ENCODE results near the gene ABCC11.

Gene ABCC11

DNA sequence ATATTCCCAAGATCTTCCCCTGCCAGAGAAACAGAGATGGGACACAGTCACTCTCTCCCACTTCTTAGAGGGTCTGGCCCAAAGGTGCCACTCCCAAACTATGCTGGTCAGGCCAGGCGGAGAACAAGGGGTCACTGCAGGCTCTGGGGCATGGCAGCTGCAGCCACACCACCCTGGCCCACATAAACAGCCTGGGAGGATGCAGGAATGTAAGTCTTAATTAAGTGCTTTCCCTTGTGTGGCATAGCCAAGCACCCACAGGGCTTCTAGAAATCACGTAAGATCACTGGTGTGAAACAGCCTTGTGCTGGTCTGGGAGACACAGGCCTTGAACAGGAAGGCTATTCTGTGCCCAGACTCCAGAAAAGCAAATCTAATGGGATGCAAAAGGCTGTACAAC, 123.1 kb downstream of the ABCC11 start:
- DNase-seq: no peak

DNA sequence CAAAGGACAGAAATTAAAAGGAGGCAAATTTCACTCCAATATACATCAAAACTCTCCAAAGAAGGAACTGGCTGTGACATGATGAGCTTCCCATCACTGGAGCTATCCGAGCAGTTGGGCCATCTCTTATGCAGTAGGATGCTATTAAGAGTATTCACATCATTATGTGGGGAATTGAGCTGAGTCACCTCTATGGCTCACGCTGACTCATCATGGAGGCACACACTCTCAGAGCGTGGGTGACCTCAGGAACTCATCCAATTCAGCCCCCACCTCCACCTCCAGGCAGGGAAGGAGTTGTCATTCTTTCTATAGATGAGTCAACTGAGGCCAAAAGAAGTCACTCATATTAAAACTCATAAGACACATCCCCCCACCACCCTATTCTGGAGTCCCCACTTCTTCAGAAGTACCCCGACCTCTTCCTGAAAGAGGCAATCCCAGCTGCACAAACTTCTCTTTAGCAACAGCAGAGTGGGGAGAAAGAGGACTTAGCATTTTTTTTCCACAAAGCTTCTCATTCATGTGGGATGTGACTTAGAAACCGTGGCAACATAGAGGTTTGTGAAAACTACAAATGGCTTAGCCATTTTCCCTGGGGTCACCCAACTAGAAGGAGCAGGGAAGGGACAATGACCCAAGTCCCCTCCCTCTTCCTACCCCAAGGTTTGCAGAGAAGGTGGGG, 124.1 kb downstream of the ABCC11 start:
- no peak for DNase-seq

DNA sequence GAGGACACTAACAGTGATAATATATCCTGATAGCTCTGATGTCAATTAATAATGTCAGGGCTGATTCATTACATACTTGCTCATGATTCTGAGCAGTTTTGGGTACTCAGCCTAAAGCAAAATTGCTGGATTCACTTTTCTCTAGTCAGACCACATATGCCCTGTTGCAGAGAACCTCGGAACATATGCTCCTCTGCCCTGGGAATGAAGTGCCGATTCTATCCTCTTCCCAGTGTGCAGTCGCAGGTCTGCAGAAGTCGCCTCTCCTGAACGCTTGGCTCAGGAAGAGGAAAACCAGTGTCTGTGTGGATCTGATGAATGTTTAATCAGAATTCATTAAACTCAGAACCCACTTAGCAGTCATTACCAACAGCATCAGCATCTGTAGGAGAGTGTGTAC, 126.1 kb downstream of the ABCC11 start:
- no peak for DNase-seq

GRCh38 chr16:48118841-48119240, 128.5 kb downstream of the ABCC11 start:
- DNase-seq: no peak

- peak; percentile 18 for DNase-seq
Observed at GRCh38 chr16:48117217-48118105, 129.9 kb downstream of the ABCC11 start.
